PC-9 (cell line): ENCODE measurements around the gene GATA6.

Experiments
- EZH2 ChIP-seq: fragments of 200-600 bp; sonication (generic); IDR thresholded peaks from 2 replicates; pipeline ENCODE4 v1.8.0; 2017; ENCODE audit warnings: antibody characterized with exemption, low read depth
- TF ChIP-seq, protein P1 (sequence below): fragments of 200-600 bp; sonication (generic); conservative IDR thresholded peaks from 2 replicates; pipeline ENCODE4 v1.6.1; 2017; ENCODE audit warnings: mixed run types, antibody characterized with exemption, mild to moderate bottlenecking, moderate library complexity

DNA sequence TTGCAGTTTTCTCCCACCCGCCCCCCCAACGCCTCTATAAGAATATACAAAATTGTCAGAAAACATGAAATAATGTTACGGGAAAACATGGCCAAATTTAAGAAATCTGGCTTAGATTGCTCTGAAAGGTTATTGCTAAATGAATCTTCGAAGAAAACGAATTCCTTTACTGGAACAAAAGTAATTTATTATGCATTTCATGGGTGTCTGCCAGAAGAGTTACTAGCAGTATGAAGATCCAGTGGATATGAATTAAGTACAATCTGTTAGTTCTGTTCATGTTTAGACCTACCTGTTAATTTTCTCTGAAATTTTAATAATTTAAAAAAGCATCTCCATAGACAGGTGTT, 21.9 kb downstream of the GATA6 start:
- TF ChIP-seq, protein P1, sequence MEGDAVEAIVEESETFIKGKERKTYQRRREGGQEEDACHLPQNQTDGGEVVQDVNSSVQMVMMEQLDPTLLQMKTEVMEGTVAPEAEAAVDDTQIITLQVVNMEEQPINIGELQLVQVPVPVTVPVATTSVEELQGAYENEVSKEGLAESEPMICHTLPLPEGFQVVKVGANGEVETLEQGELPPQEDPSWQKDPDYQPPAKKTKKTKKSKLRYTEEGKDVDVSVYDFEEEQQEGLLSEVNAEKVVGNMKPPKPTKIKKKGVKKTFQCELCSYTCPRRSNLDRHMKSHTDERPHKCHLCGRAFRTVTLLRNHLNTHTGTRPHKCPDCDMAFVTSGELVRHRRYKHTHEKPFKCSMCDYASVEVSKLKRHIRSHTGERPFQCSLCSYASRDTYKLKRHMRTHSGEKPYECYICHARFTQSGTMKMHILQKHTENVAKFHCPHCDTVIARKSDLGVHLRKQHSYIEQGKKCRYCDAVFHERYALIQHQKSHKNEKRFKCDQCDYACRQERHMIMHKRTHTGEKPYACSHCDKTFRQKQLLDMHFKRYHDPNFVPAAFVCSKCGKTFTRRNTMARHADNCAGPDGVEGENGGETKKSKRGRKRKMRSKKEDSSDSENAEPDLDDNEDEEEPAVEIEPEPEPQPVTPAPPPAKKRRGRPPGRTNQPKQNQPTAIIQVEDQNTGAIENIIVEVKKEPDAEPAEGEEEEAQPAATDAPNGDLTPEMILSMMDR = no peak
- no peak for TF ChIP-seq EZH2
